Esophagus squamous epithelium (tissue), 5 donors: ENCODE results near the gene ACE2. TPM values are rescaled to one million over a fixed set of nuclear protein-coding genes. Genes with fewer than 3 reads are reported as not detected.

Experiments used
- DNase-seq: peaks from one replicate; lab custom pipeline; 2025; lab: John Stamatoyannopoulos, UW
- H3K27ac ChIP-seq, 4 donors: fragments of 200-600 bp; sonication (generic); one replicate each; pipeline ENCODE4 v1.5.1; 2016 to 2019; ENCODE audit warnings: mild to moderate bottlenecking in 1 of 4
- H3K27me3 ChIP-seq, 4 donors: fragments of 200-600 bp; sonication (generic); 1 replicate in 3 of 4; 2 replicates in 1 of 4; pipeline versions ENCODE4 v1.5.1 to v1.6.0; 2017 to 2021; ENCODE audit warnings: antibody characterized with exemption in 1 of 4
- H3K36me3 ChIP-seq, 3 donors: fragments of 200-600 bp; sonication (generic); one replicate each; pipeline ENCODE4 v1.5.1; 2016 to 2019
- H3K4me1 ChIP-seq, 3 donors: fragments of 200-600 bp; sonication (generic); one replicate each; pipeline ENCODE4 v1.5.1; 2017 to 2019
- H3K4me3 ChIP-seq, 4 donors: fragments of 200-600 bp; sonication (generic); 1 replicate in 3 of 4; 2 replicates in 1 of 4; pipeline ENCODE4 v1.5.1; 2016 to 2019; ENCODE audit warnings: mild to moderate bottlenecking in 2 of 4, moderate library complexity in 1 of 4
- H3K9me3 ChIP-seq, 3 donors: fragments of 200-600 bp; sonication (generic); one replicate each; pipeline ENCODE4 v1.5.1; 2016 to 2019
- CTCF ChIP-seq, 6 experiments: fragments of 450-650 bp in 4 of 6; fragments of 200-600 bp in 2 of 6; sonication (generic) in 2 of 6; IDR thresholded peaks; one replicate each; pipeline ENCODE4 v1.5.1; 2016 to 2019; ENCODE audit warnings: antibody characterized with exemption in 6 of 6, mild to moderate bottlenecking in 4 of 6, moderate library complexity in 4 of 6
- POLR2A ChIP-seq, 4 donors: fragments of 450-650 bp; IDR thresholded peaks; one replicate each; pipeline ENCODE4 v1.6.1; 2017; ENCODE audit warnings: antibody characterized with exemption in 4 of 4, mild to moderate bottlenecking in 4 of 4, moderate library complexity in 3 of 4
- WGBS, 2 donors: methylation state at CpG; one replicate each; pipeline ENCODE4 v1.1.5; 2018; 5-methylcytosine and 5-hydroxymethylcytosine counted together
- intact Hi-C: fragments of 100-400 bp; cut with DNase I; formaldehyde crosslinking; loops from one replicate; pipeline ENCODE4 v1.15.0; 2022
- total RNA-seq, 4 donors: library from RNA; depleted of rRNA; stranded (reverse); fragments of >200 nt; gene quantifications; one replicate each; pipeline ENCODE4 v1.1.0, GENCODE V29; 2016
- donor health status: DM: yes; HTN: yes; CAD: no.

The ACE2 gene
- total RNA-seq, 4 donors from 2014 or later, result 0.57 to 9.8 (median 5.5) TPM

- no peak overlapping the region for H3K27ac ChIP-seq
- intact Hi-C loops, result no loop called here
- WGBS, 2 donors, result 63 to 89% methylated on average over 2 of the region's 3 CpGs
Observed at GRCh38 chrX:15616531-15616930, 15.8 kb upstream of the ACE2 start.

DNA sequence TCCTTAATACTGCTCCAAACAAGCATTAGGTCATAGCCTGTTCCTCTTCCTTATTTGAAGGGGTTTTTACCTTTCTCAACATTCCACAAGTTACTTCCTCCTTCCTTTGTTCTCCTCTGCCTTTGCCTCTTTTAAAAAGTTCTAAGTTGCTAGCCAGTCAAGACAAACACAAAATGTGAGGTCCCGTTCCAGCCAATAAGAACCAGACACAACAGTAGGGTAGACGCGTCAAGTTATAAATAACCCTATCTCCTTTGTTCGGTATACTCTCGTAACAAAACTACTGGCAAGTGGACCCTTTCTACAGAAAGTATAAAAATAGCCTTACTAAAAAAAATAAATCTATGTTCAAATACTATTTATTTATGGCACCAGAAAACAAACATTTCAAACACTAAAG, 6.3 kb upstream of the ACE2 start:
- TF ChIP-seq POLR2A (IDR thresholded peaks at IDR 0.05) (no peak), CTCF (IDR thresholded peaks at IDR 0.05) (no peak)
- Histone ChIP-seq H3K4me3 (no peak overlapping the region), H3K27me3 (no peaks in the 10 kb centered on the region), H3K9me3 (no peaks in the 10 kb centered on the region), H3K36me3 (no peaks in the 10 kb centered on the region), H3K4me1 (peaks cover 0 to 5% (median 0%) of the 10 kb centered on the region in 3 donors), H3K27ac (peak overlapping the region in 1 of 4 donors; percentile 55)
- WGBS, 2 donors, result 32 to 51% methylated on average over 5 of the region's 5 CpGs
- DNase-seq, result no peak
- intact Hi-C loops, result no loop called here

More at GRCh38 chrX:15616531-15616930, 15.8 kb upstream of the ACE2 start:
- no peak overlapping the region for H3K4me3 ChIP-seq
- no peak for DNase-seq
- TF ChIP-seq POLR2A (IDR thresholded peaks at IDR 0.05) (no peak), CTCF (IDR thresholded peaks at IDR 0.05) (no peak)
- no peaks in the 10 kb centered on the region for H3K27me3 ChIP-seq
- no peaks in the 10 kb centered on the region for H3K9me3 ChIP-seq
- no peaks in the 10 kb centered on the region for H3K4me1 ChIP-seq
- no peaks in the 10 kb centered on the region for H3K36me3 ChIP-seq

GRCh38 chrX:15606136-15606535, 5.4 kb upstream of the ACE2 start:
- Histone ChIP-seq H3K27ac (peak overlapping the region in 2 of 4 donors; percentile 34 to 55), H3K27me3 (no peaks in the 10 kb centered on the region), H3K4me1 (peaks cover 0 to 5% (median 0%) of the 10 kb centered on the region in 3 donors), H3K4me3 (no peak overlapping the region), H3K9me3 (no peaks in the 10 kb centered on the region), H3K36me3 (no peaks in the 10 kb centered on the region)
- DNase-seq, result no peak
- TF ChIP-seq CTCF (IDR thresholded peaks at IDR 0.05) (no peak), POLR2A (IDR thresholded peaks at IDR 0.05) (no peak)
- WGBS, 2 donors, result 20 to 22% methylated on average over 1 of the region's 1 CpG
- intact Hi-C loops, result no loop called here

DNA sequence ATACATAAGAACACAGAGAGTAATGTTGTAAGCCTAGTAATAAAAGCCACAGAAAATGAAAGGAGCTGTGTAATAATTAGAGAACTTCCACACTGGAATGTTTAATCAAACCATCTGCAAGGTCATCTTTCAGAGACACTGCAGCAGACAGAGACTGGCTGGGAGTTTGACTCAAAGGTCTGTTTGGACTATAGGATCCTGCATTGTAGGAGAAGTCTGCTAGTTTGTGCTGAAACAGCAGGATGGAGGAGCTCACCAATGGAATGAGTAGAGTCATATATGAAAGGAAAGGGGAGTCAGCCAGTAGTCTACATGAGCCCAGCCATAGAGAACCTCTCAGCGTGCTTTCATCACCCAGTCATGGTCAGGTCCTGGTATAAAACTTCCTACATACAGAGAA, 4.5 kb upstream of the ACE2 start:
- Histone ChIP-seq H3K9me3 (no peaks in the 10 kb centered on the region), H3K27me3 (no peaks in the 10 kb centered on the region), H3K4me3 (no peak overlapping the region), H3K36me3 (no peaks in the 10 kb centered on the region), H3K27ac (peak overlapping the region in 1 of 4 donors; percentile 7), H3K4me1 (peaks cover 0 to 5% (median 0%) of the 10 kb centered on the region in 3 donors)
- 53% methylated on average over 1 of the region's 1 CpG; no CpG with 5 or more reads in 1 of the 2 donors for WGBS, 2 donors
- intact Hi-C loops, result no loop called here
- no peak for DNase-seq
- no peak for TF ChIP-seq CTCF (IDR thresholded peaks at IDR 0.05)
- TF ChIP-seq POLR2A (IDR thresholded peaks at IDR 0.05), result no peak

DNA sequence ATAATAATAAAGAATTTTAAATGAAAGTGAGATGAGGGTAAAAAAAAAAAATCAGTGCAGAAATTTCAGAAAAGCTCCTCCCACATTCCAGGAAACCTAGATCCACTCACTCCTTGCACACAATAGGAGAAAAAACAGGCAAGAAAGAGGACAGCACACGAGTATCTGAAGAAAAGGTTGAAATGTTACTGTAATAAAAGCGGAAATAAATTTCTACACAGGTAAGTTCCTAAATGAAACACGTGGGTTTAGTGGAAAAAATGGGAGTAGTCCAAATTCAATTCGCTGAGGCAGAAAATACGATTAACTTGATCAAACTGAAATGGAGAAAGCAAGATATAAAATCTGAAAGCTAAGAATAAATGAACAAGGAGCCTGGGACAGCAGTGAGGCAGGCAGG, 2.0 kb upstream of the ACE2 start:
- Histone ChIP-seq H3K4me1 (peaks cover 0 to 5% (median 0%) of the 10 kb centered on the region in 3 donors), H3K4me3 (no peak overlapping the region), H3K27ac (no peak overlapping the region), H3K27me3 (no peaks in the 10 kb centered on the region), H3K36me3 (no peaks in the 10 kb centered on the region), H3K9me3 (no peaks in the 10 kb centered on the region)
- TF ChIP-seq CTCF (IDR thresholded peaks at IDR 0.05), result no peak
- TF ChIP-seq POLR2A (IDR thresholded peaks at IDR 0.05), result no peak
- 62 to 79% methylated on average over 5 of the region's 5 CpGs for whole genome bisulfite sequencing, 2 donors
- intact Hi-C loops, result no loop called here
- DNase-seq, result no peak
